IPS-20b (cell line): ENCODE data around the gene DIAPH1.

Experiments used
- H3K27ac ChIP-seq: one replicate; pipeline ENCODE4 v1.5.1; 2013; ENCODE audit warnings: low read length
- H3K27me3 ChIP-seq: 2 replicates; pipeline ENCODE4 v1.6.1; 2013; ENCODE audit warnings: mild to moderate bottlenecking, low read length, inconsistent platforms; ENCODE audit not compliant: insufficient read depth
- H3K36me3 ChIP-seq: 2 replicates; pipeline ENCODE4 v1.6.1; 2013; ENCODE audit warnings: low read depth, mild to moderate bottlenecking, inconsistent platforms, low read length, moderate library complexity; ENCODE audit not compliant: insufficient read depth
- H3K4me1 ChIP-seq: 2 replicates; pipeline ENCODE4 v1.6.1; 2013; ENCODE audit warnings: mild to moderate bottlenecking, control low read depth, inconsistent platforms, low read length, moderate library complexity; ENCODE audit not compliant: insufficient read depth
- H3K4me3 ChIP-seq: 2 replicates; pipeline ENCODE4 v1.5.1; 2013; ENCODE audit warnings: mild to moderate bottlenecking, low read length, inconsistent platforms
- H3K9ac ChIP-seq: 2 replicates; pipeline ENCODE4 v1.6.1; 2013; ENCODE audit warnings: low read depth, mild to moderate bottlenecking, inconsistent platforms, low read length, moderate library complexity
- H3K9me3 ChIP-seq: 2 replicates; pipeline ENCODE4 v1.6.1; 2013; ENCODE audit warnings: mild to moderate bottlenecking, low read depth, low read length, inconsistent platforms; ENCODE audit not compliant: insufficient read depth

The DIAPH1 gene

GRCh38 chr5:141514330-141515133, 104.3 kb downstream of the DIAPH1 start:
- Histone ChIP-seq H3K9me3 (no peaks in the 10 kb centered on the region), H3K27me3 (no peaks in the 10 kb centered on the region), H3K4me3 (peak overlapping the region; percentile 84; the same call in 1 of the 2 replicates), H3K36me3 (peaks cover 55% of the 10 kb centered on the region), H3K27ac (peak overlapping the region; percentile 46), H3K4me1 (peaks cover 13% of the 10 kb centered on the region), H3K9ac (peak overlapping the region; percentile 79; the same call in 1 of the 2 replicates)

GRCh38 chr5:141513627-141514329, 105.0 kb downstream of the DIAPH1 start:
- Histone ChIP-seq H3K27ac (peak overlapping the region; percentile 46), H3K9me3 (no peaks in the 10 kb centered on the region), H3K9ac (peak overlapping the region; percentile 79; the same call in 1 of the 2 replicates), H3K27me3 (no peaks in the 10 kb centered on the region), H3K4me3 (peak overlapping the region; percentile 84), H3K4me1 (peaks cover 18% of the 10 kb centered on the region), H3K36me3 (peaks cover 47% of the 10 kb centered on the region)

GRCh38 chr5:141512911-141513626, 105.7 kb downstream of the DIAPH1 start:
- H3K4me1 ChIP-seq, result peaks cover 23% of the 10 kb centered on the region
- peaks cover 41% of the 10 kb centered on the region for H3K36me3 ChIP-seq
- H3K9me3 ChIP-seq, result no peaks in the 10 kb centered on the region
- no peaks in the 10 kb centered on the region for H3K27me3 ChIP-seq
- peak overlapping the region; percentile 84 for H3K4me3 ChIP-seq
- no peak overlapping the region for H3K27ac ChIP-seq
- H3K9ac ChIP-seq, result peak overlapping the region; percentile 79; the same call in 1 of the 2 replicates

- Histone ChIP-seq H3K4me1 (peaks cover 27% of the 10 kb centered on the region), H3K36me3 (peaks cover 35% of the 10 kb centered on the region), H3K27ac (no peak overlapping the region), H3K9me3 (no peaks in the 10 kb centered on the region), H3K9ac (peak overlapping the region; percentile 79; the same call in 1 of the 2 replicates), H3K4me3 (peak overlapping the region; percentile 84), H3K27me3 (no peaks in the 10 kb centered on the region)
Observed at GRCh38 chr5:141512390-141512910, 106.3 kb downstream of the DIAPH1 start.

GRCh38 chr5:141511771-141512325, 107.0 kb downstream of the DIAPH1 start:
- Histone ChIP-seq H3K4me1 (peaks cover 27% of the 10 kb centered on the region), H3K36me3 (peaks cover 29% of the 10 kb centered on the region), H3K9me3 (no peaks in the 10 kb centered on the region), H3K4me3 (no peak overlapping the region), H3K27ac (no peak overlapping the region), H3K9ac (no peak overlapping the region), H3K27me3 (no peaks in the 10 kb centered on the region)

GRCh38 chr5:141510850-141511601, 107.8 kb downstream of the DIAPH1 start:
- H3K9ac ChIP-seq, result no peak overlapping the region

GRCh38 chr5:141510160-141510559, 108.6 kb downstream of the DIAPH1 start:
- H3K27ac ChIP-seq, result no peak overlapping the region

More at GRCh38 chr5:141510850-141511601, 107.8 kb downstream of the DIAPH1 start:
- H3K9me3 ChIP-seq, result no peaks in the 10 kb centered on the region
- H3K27ac ChIP-seq, result no peak overlapping the region
- peaks cover 21% of the 10 kb centered on the region for H3K36me3 ChIP-seq
- peaks cover 27% of the 10 kb centered on the region for H3K4me1 ChIP-seq
- H3K4me3 ChIP-seq, result no peak overlapping the region
- H3K27me3 ChIP-seq, result no peaks in the 10 kb centered on the region

GRCh38 chr5:141508798-141509611, 109.8 kb downstream of the DIAPH1 start:
- H3K27me3 ChIP-seq, result no peaks in the 10 kb centered on the region
- H3K4me1 ChIP-seq, result peaks cover 14% of the 10 kb centered on the region; the same call in 1 of the 2 replicates
- H3K27ac ChIP-seq, result peak overlapping the region; percentile 44
- peak overlapping the region; percentile 60 for H3K4me3 ChIP-seq
- H3K9me3 ChIP-seq, result no peaks in the 10 kb centered on the region
- H3K36me3 ChIP-seq, result peaks cover 13% of the 10 kb centered on the region; the same call in 1 of the 2 replicates
- peak overlapping the region; percentile 58; the same call in 1 of the 2 replicates for H3K9ac ChIP-seq

More at GRCh38 chr5:141510160-141510559, 108.6 kb downstream of the DIAPH1 start:
- no peaks in the 10 kb centered on the region for H3K27me3 ChIP-seq
- no peak overlapping the region for H3K4me3 ChIP-seq
- no peak overlapping the region for H3K9ac ChIP-seq
- peaks cover 25% of the 10 kb centered on the region for H3K4me1 ChIP-seq
- peaks cover 13% of the 10 kb centered on the region; the same call in 1 of the 2 replicates for H3K36me3 ChIP-seq
- no peaks in the 10 kb centered on the region for H3K9me3 ChIP-seq

- Histone ChIP-seq H3K4me1 (peaks cover 14% of the 10 kb centered on the region; the same call in 1 of the 2 replicates), H3K36me3 (peaks cover 13% of the 10 kb centered on the region; the same call in 1 of the 2 replicates), H3K9me3 (no peaks in the 10 kb centered on the region), H3K27ac (peak overlapping the region; percentile 17), H3K9ac (peak overlapping the region; percentile 49; the same call in 1 of the 2 replicates), H3K4me3 (peak overlapping the region; percentile 53; the same call in 1 of the 2 replicates), H3K27me3 (no peaks in the 10 kb centered on the region)
Observed at GRCh38 chr5:141508440-141508797, 110.4 kb downstream of the DIAPH1 start.
